HepG2 (cell line): Measurements from ENCODE around the gene PET117. TPM values are rescaled to one million over a fixed set of nuclear protein-coding genes. Genes with fewer than 3 reads are reported as not detected.

ENCODE experiments used
- ETV5 ChIP-seq: IDR thresholded peaks from 2 replicates; pipeline ENCODE4 v1.6.1; 2018; ENCODE audit warnings: missing biosample characterization, missing genetic modification reagents, inconsistent platforms, borderline replicate concordance
- FOXA1 ChIP-seq, 2 experiments: fragments of 450-650 bp in 1 of 2; sonication (generic) in 1 of 2; formaldehyde crosslinking in 1 of 2; IDR thresholded peaks; 2 replicates each; pipeline versions ENCODE4 v1.4.0 to v1.6.1; 2016 to 2020; ENCODE audit warnings: missing genetic modification reagents in 1 of 2
- FOXO1 ChIP-seq: sonication (generic); formaldehyde crosslinking; IDR thresholded peaks from 2 replicates; pipeline ENCODE4 v1.4.0; 2020; ENCODE audit warnings: missing genetic modification reagents
- GATAD2A ChIP-seq: IDR thresholded peaks from 2 replicates; pipeline ENCODE4 v1.6.1; 2016
- KMT2A ChIP-seq: sonication (generic); formaldehyde crosslinking; IDR thresholded peaks from 2 replicates; pipeline ENCODE4 v1.4.0; 2020; ENCODE audit warnings: missing genetic modification reagents
- RARG ChIP-seq: sonication (generic); formaldehyde crosslinking; IDR thresholded peaks from 2 replicates; pipeline ENCODE4 v1.4.0; 2020; ENCODE audit warnings: low read depth, mild to moderate bottlenecking, missing genetic modification reagents
- SALL2 ChIP-seq: sonication (generic); formaldehyde crosslinking; IDR thresholded peaks from 2 replicates; pipeline ENCODE4 v1.8.1; 2023; ENCODE audit warnings: mild to moderate bottlenecking, missing genetic modification reagents, inconsistent platforms
- SRSF1 ChIP-seq: fragments of 200-400 bp; formaldehyde crosslinking; optimal IDR thresholded peaks from 2 replicates; pipeline ENCODE3; 2017; ENCODE audit warnings: mild to moderate bottlenecking, low read depth, low read length, moderate library complexity
- TBP ChIP-seq: sonication (generic); formaldehyde crosslinking; IDR thresholded peaks from 2 replicates; pipeline ENCODE4 v1.5.0; 2020; ENCODE audit warnings: missing genetic modification reagents
- polyA plus RNA-seq, 8 experiments: library from polyadenylated mRNA; depleted of rRNA in 3 of 8; stranded (reverse) in 7 of 8; unstranded in 1 of 8; fragments of >200 nt; fragmentation: Illumina TruSeq in 4 of 8; extraction: Trizol in 4 of 8; gene quantifications; 2 replicates each; pipeline versions ENCODE4 v1.2.1 to v1.2.3, GENCODE V29; 2011 to 2016; ENCODE audit warnings: low read depth in 4 of 8, missing spikeins in 1 of 8, mixed read lengths in 1 of 8; ENCODE audit not compliant: insufficient read depth in 1 of 8
- total RNA-seq, 5 experiments: library from RNA; depleted of rRNA; stranded (reverse); fragments of >200 nt; fragmentation: Illumina TruSeq; extraction: Trizol; gene quantifications; 2 replicates each; pipeline ENCODE4 v1.2.3, GENCODE V29; 2016; ENCODE audit warnings: low read depth in 1 of 5
- TF ChIP-seq, protein P1 (sequence below): sonication (generic); formaldehyde crosslinking; IDR thresholded peaks from 2 replicates; pipeline ENCODE4 v1.9.0; 2022; ENCODE audit warnings: low read depth, missing genetic modification reagents
- TF ChIP-seq, protein P2 (sequence below): sonication (generic); formaldehyde crosslinking; IDR thresholded peaks from 2 replicates; pipeline ENCODE4 v1.4.0; 2020; ENCODE audit warnings: missing genetic modification reagents
- TF ChIP-seq, protein P3 (sequence below): sonication (generic); formaldehyde crosslinking; IDR thresholded peaks from 2 replicates; pipeline ENCODE4; 2020; ENCODE audit warnings: missing genetic modification reagents, mild to moderate bottlenecking, borderline replicate concordance
- TF ChIP-seq, protein P4 (sequence below): sonication (generic); formaldehyde crosslinking; conservative IDR thresholded peaks from 2 replicates; pipeline ENCODE4 v1.4.0; 2020; ENCODE audit warnings: missing genetic modification reagents
- TF ChIP-seq, protein P5 (sequence below): sonication (generic); formaldehyde crosslinking; IDR thresholded peaks from 2 replicates; pipeline ENCODE4 v1.5.0; 2020; ENCODE audit warnings: missing genetic modification reagents

The PET117 gene
- total and polyA plus RNA-seq, 2 of the 13 experiments (the other 11 are each of a cell fraction or from before 2014, with no cell fraction given), result 22.2 to 48.2 TPM

DNA sequence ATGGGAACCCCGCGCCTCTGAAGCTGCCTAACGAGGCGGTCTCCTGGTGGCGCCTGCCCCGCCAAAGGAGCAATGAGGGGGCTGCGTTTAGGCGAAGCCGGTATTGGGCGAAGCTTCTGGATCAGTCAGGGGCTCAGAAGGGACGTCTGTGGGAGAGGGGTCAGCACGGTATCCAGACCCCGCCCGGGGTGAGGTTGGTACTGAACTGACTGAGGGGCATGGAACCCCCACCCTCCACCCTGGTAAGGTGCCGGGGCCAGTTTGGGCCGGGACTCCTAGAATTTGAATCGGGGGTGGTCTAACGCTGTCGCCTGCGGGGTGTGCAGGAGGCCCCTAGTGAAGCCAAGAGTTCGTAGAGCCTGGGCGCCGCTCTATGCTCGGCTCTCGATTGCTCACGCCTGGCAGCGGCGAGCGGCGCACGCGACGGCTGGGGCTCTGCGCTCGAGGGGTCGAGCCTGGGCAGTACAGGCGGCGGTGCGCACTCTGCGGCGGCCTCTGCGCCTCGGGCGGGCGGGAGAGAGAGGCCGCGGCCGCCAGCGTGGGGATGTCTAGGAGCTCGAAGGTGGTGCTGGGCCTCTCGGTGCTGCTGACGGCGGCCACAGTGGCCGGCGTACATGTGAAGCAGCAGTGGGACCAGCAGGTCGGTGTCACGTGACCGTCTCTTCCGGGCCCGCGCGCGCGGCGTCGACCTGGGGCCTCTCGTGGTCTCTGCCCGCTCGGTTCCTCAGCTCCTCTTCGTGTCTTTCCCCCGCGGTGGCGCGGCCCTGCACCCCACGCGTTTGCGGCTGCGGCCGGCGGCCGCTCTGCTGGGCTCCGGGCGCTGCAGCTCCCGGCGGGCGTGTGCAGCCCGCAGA lies at the start of gene PET117, which contains the start of gene KAT14 (continued):
- TF ChIP-seq, protein P1, sequence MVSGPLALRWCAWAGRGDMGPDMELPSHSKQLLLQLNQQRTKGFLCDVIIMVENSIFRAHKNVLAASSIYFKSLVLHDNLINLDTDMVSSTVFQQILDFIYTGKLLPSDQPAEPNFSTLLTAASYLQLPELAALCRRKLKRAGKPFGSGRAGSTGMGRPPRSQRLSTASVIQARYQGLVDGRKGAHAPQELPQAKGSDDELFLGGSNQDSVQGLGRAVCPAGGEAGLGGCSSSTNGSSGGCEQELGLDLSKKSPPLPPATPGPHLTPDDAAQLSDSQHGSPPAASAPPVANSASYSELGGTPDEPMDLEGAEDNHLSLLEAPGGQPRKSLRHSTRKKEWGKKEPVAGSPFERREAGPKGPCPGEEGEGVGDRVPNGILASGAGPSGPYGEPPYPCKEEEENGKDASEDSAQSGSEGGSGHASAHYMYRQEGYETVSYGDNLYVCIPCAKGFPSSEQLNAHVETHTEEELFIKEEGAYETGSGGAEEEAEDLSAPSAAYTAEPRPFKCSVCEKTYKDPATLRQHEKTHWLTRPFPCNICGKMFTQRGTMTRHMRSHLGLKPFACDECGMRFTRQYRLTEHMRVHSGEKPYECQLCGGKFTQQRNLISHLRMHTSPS (CRISPR knock-in tag), result peak; percentile 46; the same call in 1 of the 2 replicates
- TF ChIP-seq FOXO1 (CRISPR knock-in tag), result peak; percentile 84
- TF ChIP-seq GATAD2A, result peak; percentile 62; the same call in 1 of the 2 replicates
- peak; percentile 99 for TF ChIP-seq KMT2A (CRISPR knock-in tag)
- TF ChIP-seq RARG (CRISPR knock-in tag), result 0 out of 2 replicates have a peak, but pooled peaks have one; percentile 24
- TF ChIP-seq, protein P2, sequence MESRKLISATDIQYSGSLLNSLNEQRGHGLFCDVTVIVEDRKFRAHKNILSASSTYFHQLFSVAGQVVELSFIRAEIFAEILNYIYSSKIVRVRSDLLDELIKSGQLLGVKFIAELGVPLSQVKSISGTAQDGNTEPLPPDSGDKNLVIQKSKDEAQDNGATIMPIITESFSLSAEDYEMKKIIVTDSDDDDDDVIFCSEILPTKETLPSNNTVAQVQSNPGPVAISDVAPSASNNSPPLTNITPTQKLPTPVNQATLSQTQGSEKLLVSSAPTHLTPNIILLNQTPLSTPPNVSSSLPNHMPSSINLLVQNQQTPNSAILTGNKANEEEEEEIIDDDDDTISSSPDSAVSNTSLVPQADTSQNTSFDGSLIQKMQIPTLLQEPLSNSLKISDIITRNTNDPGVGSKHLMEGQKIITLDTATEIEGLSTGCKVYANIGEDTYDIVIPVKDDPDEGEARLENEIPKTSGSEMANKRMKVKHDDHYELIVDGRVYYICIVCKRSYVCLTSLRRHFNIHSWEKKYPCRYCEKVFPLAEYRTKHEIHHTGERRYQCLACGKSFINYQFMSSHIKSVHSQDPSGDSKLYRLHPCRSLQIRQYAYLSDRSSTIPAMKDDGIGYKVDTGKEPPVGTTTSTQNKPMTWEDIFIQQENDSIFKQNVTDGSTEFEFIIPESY (CRISPR knock-in tag), result peak; percentile 77
- 0 out of 2 replicates have a peak, but pooled peaks have one; percentile 80 for TF ChIP-seq TBP (CRISPR knock-in tag)
- TF ChIP-seq SALL2 (CRISPR knock-in tag), result peak; percentile 100
- TF ChIP-seq, protein P3, sequence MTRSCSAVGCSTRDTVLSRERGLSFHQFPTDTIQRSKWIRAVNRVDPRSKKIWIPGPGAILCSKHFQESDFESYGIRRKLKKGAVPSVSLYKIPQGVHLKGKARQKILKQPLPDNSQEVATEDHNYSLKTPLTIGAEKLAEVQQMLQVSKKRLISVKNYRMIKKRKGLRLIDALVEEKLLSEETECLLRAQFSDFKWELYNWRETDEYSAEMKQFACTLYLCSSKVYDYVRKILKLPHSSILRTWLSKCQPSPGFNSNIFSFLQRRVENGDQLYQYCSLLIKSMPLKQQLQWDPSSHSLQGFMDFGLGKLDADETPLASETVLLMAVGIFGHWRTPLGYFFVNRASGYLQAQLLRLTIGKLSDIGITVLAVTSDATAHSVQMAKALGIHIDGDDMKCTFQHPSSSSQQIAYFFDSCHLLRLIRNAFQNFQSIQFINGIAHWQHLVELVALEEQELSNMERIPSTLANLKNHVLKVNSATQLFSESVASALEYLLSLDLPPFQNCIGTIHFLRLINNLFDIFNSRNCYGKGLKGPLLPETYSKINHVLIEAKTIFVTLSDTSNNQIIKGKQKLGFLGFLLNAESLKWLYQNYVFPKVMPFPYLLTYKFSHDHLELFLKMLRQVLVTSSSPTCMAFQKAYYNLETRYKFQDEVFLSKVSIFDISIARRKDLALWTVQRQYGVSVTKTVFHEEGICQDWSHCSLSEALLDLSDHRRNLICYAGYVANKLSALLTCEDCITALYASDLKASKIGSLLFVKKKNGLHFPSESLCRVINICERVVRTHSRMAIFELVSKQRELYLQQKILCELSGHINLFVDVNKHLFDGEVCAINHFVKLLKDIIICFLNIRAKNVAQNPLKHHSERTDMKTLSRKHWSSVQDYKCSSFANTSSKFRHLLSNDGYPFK, result no peak; the same call in 1 of the 2 replicates
- TF ChIP-seq, protein P4, sequence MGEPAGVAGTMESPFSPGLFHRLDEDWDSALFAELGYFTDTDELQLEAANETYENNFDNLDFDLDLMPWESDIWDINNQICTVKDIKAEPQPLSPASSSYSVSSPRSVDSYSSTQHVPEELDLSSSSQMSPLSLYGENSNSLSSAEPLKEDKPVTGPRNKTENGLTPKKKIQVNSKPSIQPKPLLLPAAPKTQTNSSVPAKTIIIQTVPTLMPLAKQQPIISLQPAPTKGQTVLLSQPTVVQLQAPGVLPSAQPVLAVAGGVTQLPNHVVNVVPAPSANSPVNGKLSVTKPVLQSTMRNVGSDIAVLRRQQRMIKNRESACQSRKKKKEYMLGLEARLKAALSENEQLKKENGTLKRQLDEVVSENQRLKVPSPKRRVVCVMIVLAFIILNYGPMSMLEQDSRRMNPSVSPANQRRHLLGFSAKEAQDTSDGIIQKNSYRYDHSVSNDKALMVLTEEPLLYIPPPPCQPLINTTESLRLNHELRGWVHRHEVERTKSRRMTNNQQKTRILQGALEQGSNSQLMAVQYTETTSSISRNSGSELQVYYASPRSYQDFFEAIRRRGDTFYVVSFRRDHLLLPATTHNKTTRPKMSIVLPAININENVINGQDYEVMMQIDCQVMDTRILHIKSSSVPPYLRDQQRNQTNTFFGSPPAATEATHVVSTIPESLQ (CRISPR knock-in tag), result peak; percentile 52; the same call in 1 of the 2 replicates
- TF ChIP-seq FOXA1 (IDR thresholded peaks at IDR 0.05), result no peak
- peak; percentile 77 for TF ChIP-seq FOXA1 (CRISPR knock-in tag; IDR thresholded peaks at IDR 0.05)
- TF ChIP-seq, protein P5, sequence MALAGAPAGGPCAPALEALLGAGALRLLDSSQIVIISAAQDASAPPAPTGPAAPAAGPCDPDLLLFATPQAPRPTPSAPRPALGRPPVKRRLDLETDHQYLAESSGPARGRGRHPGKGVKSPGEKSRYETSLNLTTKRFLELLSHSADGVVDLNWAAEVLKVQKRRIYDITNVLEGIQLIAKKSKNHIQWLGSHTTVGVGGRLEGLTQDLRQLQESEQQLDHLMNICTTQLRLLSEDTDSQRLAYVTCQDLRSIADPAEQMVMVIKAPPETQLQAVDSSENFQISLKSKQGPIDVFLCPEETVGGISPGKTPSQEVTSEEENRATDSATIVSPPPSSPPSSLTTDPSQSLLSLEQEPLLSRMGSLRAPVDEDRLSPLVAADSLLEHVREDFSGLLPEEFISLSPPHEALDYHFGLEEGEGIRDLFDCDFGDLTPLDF (CRISPR knock-in tag), result peak; percentile 97
- peak; percentile 81 for TF ChIP-seq ETV5 (CRISPR knock-in tag)
- TF ChIP-seq SRSF1, result peak; percentile 86
